Heart right ventricle (tissue), 16 donors: ENCODE data around the gene ABCA3. TPM values are rescaled to one million over a fixed set of nuclear protein-coding genes. Genes with fewer than 3 reads are reported as not detected.

Experiments used
- ATAC-seq, 8 donors: fragments of 200-7000 bp; cut with Tn5 transposase; one replicate each; pipeline ENCODE4 v1.9.1; 2020; ENCODE audit warnings: mild to moderate bottlenecking in 8 of 8, moderate library complexity in 8 of 8, moderate number of reproducible peaks in 1 of 8
- DNase-seq, 2 donors: peaks; one replicate each; pipeline ENCODE4 v3.0.0-alpha.2; 2020
- H3K27ac ChIP-seq, 10 donors: fragments of 200-600 bp; sonication (generic) in 2 of 10; one replicate each; pipeline versions ENCODE4 v1.5.0 to v1.8.0; 2020 to 2022; ENCODE audit warnings: mild to moderate bottlenecking in 3 of 10
- H3K27me3 ChIP-seq, 7 donors: fragments of 200-600 bp; one replicate each; pipeline ENCODE4 v1.8.0; 2021 to 2022; ENCODE audit warnings: mild to moderate bottlenecking in 2 of 7
- H3K36me3 ChIP-seq, 9 donors: fragments of 200-600 bp; sonication (generic) in 1 of 9; one replicate each; pipeline versions ENCODE4 v1.5.0 to v1.8.0; 2020 to 2022; ENCODE audit warnings: mild to moderate bottlenecking in 2 of 9
- H3K4me1 ChIP-seq, 9 donors: fragments of 200-600 bp; sonication (generic) in 1 of 9; one replicate each; pipeline versions ENCODE4 v1.5.0 to v1.8.0; 2020 to 2022; ENCODE audit warnings: mild to moderate bottlenecking in 4 of 9
- H3K4me3 ChIP-seq, 10 donors: fragments of 200-600 bp; sonication (generic) in 2 of 10; one replicate each; pipeline versions ENCODE4 v1.5.0 to v1.8.0; 2020 to 2022; ENCODE audit warnings: mild to moderate bottlenecking in 7 of 10, moderate library complexity in 2 of 10
- H3K9me3 ChIP-seq, 11 donors: fragments of 200-600 bp in 10 of 11; sonication (generic) in 2 of 11; one replicate each; pipeline versions ENCODE4 v1.5.0 to v1.8.0; 2013 to 2022; ENCODE audit warnings: mild to moderate bottlenecking in 2 of 11, control low read depth in 1 of 11, moderate library complexity in 1 of 11
- WGBS, 2 donors: extraction: QIAGEN DNeasy Blood & Tissue Kit; methylation state at CpG; one replicate each; pipeline ENCODE4 v1.1.7; 2013; ENCODE audit warnings: inconsistent platforms in 1 of 2; 5-methylcytosine and 5-hydroxymethylcytosine counted together
- intact Hi-C, 10 donors: fragments of 100-400 bp; cut with DNase I; formaldehyde crosslinking; loops; one replicate each; pipeline versions ENCODE4 v1.11.1 to v1.14.2; 2022
- polyA plus RNA-seq, 2 donors: library from polyadenylated mRNA; stranded (reverse); fragments of 200-250 nt; gene quantifications; one replicate each; pipeline ENCODE4 v1.2.3, GENCODE V29; 2013
- total RNA-seq, 10 donors: library from RNA; stranded (reverse); fragmentation: NEBNext Ultra II Directional in 3 of 10; extraction: Animal tissue kit (Norgen Biotek cat#: 25700) in 3 of 10; gene quantifications; one replicate each; pipeline versions ENCODE4 v1.2.1 to v1.2.4, GENCODE V29; 2021 to 2023
- TF ChIP-seq, protein P1 (sequence below), 9 donors: fragments of 200-600 bp; sonication (generic) in 2 of 9; IDR thresholded peaks; one replicate each; pipeline versions ENCODE4 v1.5.0 to v1.8.0; 2021 to 2022; ENCODE audit warnings: antibody characterized with exemption in 9 of 9, mild to moderate bottlenecking in 5 of 9, moderate library complexity in 1 of 9
- donor health status: Arrhythmogenic right ventricular cardiomyopathy.
- donor health status: ischemic (EF 13 %, LVEDD 7.1; RV severe dilation, severe dysfunction).
- donor health status: healthy with polysubstance abuse.
- donor health status: DM: no; HTN: yes; CAD: no.
- donor health status: DM: no; HTN: no; CAD: no.
- donor health status: ischemic (EF 25% LVEDD 6.9; RV normal size, moderate dysfunction).
- donor health status: ischemic (EF 25% LVEDD 5.7; RV mildly dilated, moderate dysfunction).
- donor health status: healthy.
- donor health status: DM: yes; HTN: yes; CAD: no.
- donor health status: Ischemic cardiomyopathy.
- donor health status: ischemic (EF 35%, LVEDD 5.7; RV mildly dilated, moderate dysfunction).
- donor health status: nonischemic (EF 11% LVEDD 7.7; RV severe dilation, severe dysfunction).
- donor health status: DM: yes; HTN: yes; CAD: no.
- donor health status: PGD.
- donor health status: ischemic (EF 29% LVEDD 5.4; RV normal size, mild dysfunction).
- donor health status: nonischemic (EF 23%, LVEDD 6.1; RV moderate dilation, normal function).

ABCA3 gene
- total and polyA plus RNA-seq, 12 donors, result 4.9 to 12.5 (median 9.2) TPM

DNA sequence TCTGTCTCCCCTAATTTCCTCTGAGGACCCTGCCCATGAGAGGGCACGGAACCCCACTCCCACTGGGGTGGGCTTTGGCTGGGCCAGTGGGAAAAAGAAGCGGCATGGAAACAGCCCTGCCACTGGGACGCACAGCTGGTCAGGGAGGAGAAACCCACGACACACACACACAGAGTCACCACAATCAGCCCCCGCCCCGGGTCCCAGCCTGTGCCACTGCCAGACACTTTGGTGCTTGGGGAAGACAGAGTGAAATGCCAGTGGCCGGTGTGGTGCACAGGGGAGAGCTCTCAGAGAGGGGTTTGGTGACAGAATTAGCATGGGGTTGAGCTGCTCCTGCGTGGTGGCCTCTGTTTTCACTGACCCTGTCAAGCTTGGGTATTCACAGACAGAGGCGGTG lies 41.9 kb downstream of the ABCA3 start:
- ATAC-seq (no peak), DNase-seq (no peak)
- Histone ChIP-seq H3K36me3 (peaks cover 0 to 57% (median 8%) of the 10 kb centered on the region in 9 donors), H3K4me3 (no peak overlapping the region), H3K4me1 (peaks cover 0 to 4% (median 0%) of the 10 kb centered on the region in 9 donors), H3K9me3 (no peaks in the 10 kb centered on the region), H3K27me3 (no peaks in the 10 kb centered on the region), H3K27ac (no peak overlapping the region)
- 93 to 95% methylated on average over 9 of the region's 9 CpGs for WGBS, 2 donors
- intact Hi-C loops, result loop anchor here in 2 of 10 donors (2.0 kb wide), 2 partner anchors 20 to 28 kb away; no protein-coding TSS in a partner anchor
- TF ChIP-seq, protein P1, sequence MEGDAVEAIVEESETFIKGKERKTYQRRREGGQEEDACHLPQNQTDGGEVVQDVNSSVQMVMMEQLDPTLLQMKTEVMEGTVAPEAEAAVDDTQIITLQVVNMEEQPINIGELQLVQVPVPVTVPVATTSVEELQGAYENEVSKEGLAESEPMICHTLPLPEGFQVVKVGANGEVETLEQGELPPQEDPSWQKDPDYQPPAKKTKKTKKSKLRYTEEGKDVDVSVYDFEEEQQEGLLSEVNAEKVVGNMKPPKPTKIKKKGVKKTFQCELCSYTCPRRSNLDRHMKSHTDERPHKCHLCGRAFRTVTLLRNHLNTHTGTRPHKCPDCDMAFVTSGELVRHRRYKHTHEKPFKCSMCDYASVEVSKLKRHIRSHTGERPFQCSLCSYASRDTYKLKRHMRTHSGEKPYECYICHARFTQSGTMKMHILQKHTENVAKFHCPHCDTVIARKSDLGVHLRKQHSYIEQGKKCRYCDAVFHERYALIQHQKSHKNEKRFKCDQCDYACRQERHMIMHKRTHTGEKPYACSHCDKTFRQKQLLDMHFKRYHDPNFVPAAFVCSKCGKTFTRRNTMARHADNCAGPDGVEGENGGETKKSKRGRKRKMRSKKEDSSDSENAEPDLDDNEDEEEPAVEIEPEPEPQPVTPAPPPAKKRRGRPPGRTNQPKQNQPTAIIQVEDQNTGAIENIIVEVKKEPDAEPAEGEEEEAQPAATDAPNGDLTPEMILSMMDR (IDR thresholded peaks at IDR 0.05), result no peak

DNA sequence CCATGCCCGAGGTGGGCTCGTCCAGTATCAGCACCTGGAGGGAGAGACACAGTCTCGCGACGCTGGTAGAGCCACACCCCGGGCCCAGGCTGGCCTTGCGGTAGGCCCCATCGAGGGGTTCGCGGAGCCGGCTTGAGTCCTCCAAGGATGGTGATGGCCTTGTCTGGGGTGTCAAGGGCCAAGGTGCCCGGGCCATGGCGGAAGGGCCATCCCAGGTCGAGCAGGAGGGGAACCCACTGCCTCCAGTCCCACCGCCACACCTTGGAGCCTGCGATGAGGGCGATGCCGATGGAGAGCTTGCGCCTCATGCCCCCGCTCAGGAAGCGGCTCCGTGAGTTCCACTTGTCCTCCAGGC lies 43.0 kb downstream of the ABCA3 start:
- TF ChIP-seq, protein P1 (IDR thresholded peaks at IDR 0.05), result no peak

DNA sequence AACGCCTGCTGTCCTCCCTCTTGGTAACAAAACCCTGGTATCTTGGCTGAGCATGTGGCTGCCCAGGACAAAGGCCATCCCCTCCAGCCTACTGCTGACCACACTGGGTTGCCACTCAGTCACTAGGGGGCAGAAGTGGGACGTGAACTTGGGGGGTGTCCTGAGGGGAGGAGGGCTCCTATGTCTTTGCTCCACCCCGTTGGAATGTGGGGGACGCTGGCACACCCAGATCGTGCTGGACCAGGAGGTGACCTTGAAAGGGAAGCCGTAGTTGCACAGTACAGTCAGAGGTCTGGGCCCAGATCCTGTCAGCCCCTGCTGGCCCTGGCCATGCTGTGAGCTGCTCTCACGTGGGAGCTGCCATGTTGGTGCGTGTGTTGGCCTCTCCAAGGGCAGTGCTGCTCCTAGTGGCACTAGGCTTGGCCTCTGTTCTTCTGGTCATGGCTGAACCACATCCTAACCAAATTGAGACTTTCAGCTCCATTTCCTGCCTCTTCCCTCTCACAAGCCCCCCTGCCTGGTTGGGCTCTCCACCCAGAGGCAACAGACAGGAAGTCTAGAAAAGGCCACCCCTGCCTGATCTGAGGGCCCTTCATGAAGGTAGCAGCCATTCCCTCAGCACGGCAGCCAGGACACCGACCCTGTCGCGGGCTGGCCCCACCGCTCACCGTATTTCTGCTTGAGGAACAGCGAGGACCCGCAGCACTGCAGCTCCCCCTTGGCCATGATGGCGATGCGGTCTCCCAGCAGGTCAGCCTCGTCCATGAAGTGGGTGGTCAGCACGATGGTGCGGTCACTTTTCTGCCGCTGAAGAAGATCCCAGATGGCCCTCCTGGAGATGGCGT lies 43.6 kb downstream of the ABCA3 start:
- Histone ChIP-seq H3K27me3 (no peaks in the 10 kb centered on the region), H3K4me3 (no peak overlapping the region), H3K9me3 (no peaks in the 10 kb centered on the region), H3K4me1 (peaks cover 0 to 4% (median 0%) of the 10 kb centered on the region in 9 donors), H3K36me3 (peaks cover 0 to 64% (median 8%) of the 10 kb centered on the region in 9 donors), H3K27ac (no peak overlapping the region)
- TF ChIP-seq, protein P1 (IDR thresholded peaks at IDR 0.05), result peak in 7 of 9 donors; percentile 37 to 53 (median 44)
- intact Hi-C loops, result no loop called here
- DNase-seq, result peak in 1 of 2 donors; percentile 25
- WGBS, 2 donors, result 79 to 80% methylated on average over 23 of the region's 23 CpGs
- ATAC-seq, result peak; percentile 28 to 64 (median 48)

More for the DNA sequence above, 43.0 kb downstream of the ABCA3 start:
- 96 to 97% methylated on average over 21 to 22 of the region's 22 CpGs for WGBS, 2 donors
- H3K36me3 ChIP-seq, result peaks cover 0 to 58% (median 8%) of the 10 kb centered on the region in 9 donors
- DNase-seq, result no peak
- H3K9me3 ChIP-seq, result no peaks in the 10 kb centered on the region
- intact Hi-C loops, result no loop called here
- H3K4me1 ChIP-seq, result peaks cover 0 to 4% (median 0%) of the 10 kb centered on the region in 9 donors
- H3K27ac ChIP-seq, result no peak overlapping the region
- ATAC-seq, result no peak
- no peak overlapping the region for H3K4me3 ChIP-seq
- no peaks in the 10 kb centered on the region for H3K27me3 ChIP-seq

DNA sequence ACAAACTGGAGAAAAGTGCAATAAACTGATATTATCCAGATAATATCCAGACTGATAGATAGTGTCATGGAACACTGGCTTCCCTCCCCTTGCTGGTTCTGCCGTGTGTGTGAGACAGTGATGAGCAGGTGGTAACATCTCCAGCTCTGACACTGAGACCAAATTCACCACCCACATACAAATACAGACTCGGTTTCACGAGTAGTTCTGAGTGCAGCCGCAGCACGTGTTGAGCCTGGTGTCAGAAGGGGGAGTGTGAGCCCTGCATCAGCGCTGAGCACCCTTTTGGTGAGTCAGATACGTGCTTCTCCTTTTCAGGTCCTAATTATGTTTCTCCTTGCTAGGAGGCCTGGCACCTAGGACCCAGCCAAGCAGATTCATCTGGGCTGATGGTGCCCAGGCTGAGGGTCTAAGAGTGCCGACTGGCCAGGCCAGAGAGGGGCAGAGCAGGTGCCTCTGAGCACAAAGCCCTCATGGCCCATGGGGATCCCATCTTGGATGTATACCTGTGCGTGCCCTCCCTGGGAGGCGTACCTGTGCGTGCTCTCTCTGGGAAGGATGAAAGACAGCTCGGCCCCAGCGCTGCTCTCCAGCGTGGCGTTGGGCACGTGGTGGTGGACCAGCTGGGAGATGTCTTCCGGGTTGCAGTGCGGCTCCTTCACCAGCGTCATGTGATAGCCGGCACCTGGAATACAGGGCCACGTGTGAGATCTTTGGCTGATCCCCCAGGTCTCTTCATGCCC lies 45.3 kb downstream of the ABCA3 start:
- WGBS, 2 donors, result 91 to 94% methylated on average over 21 of the region's 21 CpGs
- intact Hi-C loops, result no loop called here

More for the DNA sequence above, 45.3 kb downstream of the ABCA3 start:
- Histone ChIP-seq H3K27me3 (no peaks in the 10 kb centered on the region), H3K36me3 (peaks cover 0 to 71% (median 8%) of the 10 kb centered on the region in 9 donors), H3K27ac (no peak overlapping the region), H3K4me1 (peaks cover 0 to 4% (median 0%) of the 10 kb centered on the region in 9 donors), H3K4me3 (no peak overlapping the region), H3K9me3 (no peaks in the 10 kb centered on the region)
- DNase-seq (no peak), ATAC-seq (no peak)
- TF ChIP-seq, protein P1 (IDR thresholded peaks at IDR 0.05), result no peak
